ENCODE data around the gene GLYR1.

Gene GLYR1

GRCh38 chr16:4866586-4866985, 19.5 kb upstream of the GLYR1 start:
- Mint-ChIP-seq H3K9me3 (no peaks in the 10 kb centered on the region), H3K27ac (peak overlapping the region; percentile 36), H3K4me3 (no peak overlapping the region), H3K4me1 (peaks cover 29% of the 10 kb centered on the region), H3K36me3 (peaks cover 80% of the 10 kb centered on the region)
- ATAC-seq (no peak), DNase-seq (ENCODE audit: low spot score in 2 of 2) (no peak)

- DNase-seq (ENCODE audit: low spot score in 2 of 2) (no peak), ATAC-seq (no peak)
- H3K4me3 Mint-ChIP-seq, result no peak overlapping the region
- H3K4me1 Mint-ChIP-seq, result peaks cover 30% of the 10 kb centered on the region
- no peaks in the 10 kb centered on the region for H3K9me3 Mint-ChIP-seq
- H3K27ac Mint-ChIP-seq, result peak overlapping the region; percentile 40
- peaks cover 80% of the 10 kb centered on the region for H3K36me3 Mint-ChIP-seq
These were observed 18.3 kb upstream of the GLYR1 start for GRCh38 chr16:4865231-4865860.

- H3K9me3 Mint-ChIP-seq, result no peaks in the 10 kb centered on the region
- ATAC-seq, result no peak
- peaks cover 32% of the 10 kb centered on the region for H3K4me1 Mint-ChIP-seq
- H3K36me3 Mint-ChIP-seq, result peaks cover 80% of the 10 kb centered on the region
- no peak for DNase-seq (ENCODE audit: low spot score in 2 of 2)
- H3K27ac Mint-ChIP-seq, result peak overlapping the region; percentile 34
- H3K4me3 Mint-ChIP-seq, result no peak overlapping the region
These were observed 17.6 kb upstream of the GLYR1 start for GRCh38 chr16:4864728-4865127.

GRCh38 chr16:4862639-4863038, 15.6 kb upstream of the GLYR1 start:
- Mint-ChIP-seq H3K36me3 (peaks cover 82% of the 10 kb centered on the region), H3K4me1 (peaks cover 18% of the 10 kb centered on the region), H3K4me3 (no peak overlapping the region), H3K9me3 (no peaks in the 10 kb centered on the region), H3K27ac (no peak overlapping the region)
- DNase-seq (ENCODE audit: low spot score in 2 of 2), result no peak
- no peak for ATAC-seq

- Mint-ChIP-seq H3K36me3 (peaks cover 88% of the 10 kb centered on the region), H3K27ac (peak overlapping the region; percentile 70), H3K9me3 (no peaks in the 10 kb centered on the region), H3K4me3 (no peak overlapping the region), H3K4me1 (peaks cover 7% of the 10 kb centered on the region)
- DNase-seq (ENCODE audit: low spot score in 2 of 2) (no peak), ATAC-seq (no peak)
These were observed 13.7 kb upstream of the GLYR1 start for GRCh38 chr16:4860727-4861342.

- ATAC-seq, result no peak
- Mint-ChIP-seq H3K4me3 (no peak overlapping the region), H3K9me3 (no peaks in the 10 kb centered on the region), H3K27ac (peak overlapping the region; percentile 70), H3K4me1 (peaks cover 7% of the 10 kb centered on the region), H3K36me3 (peaks cover 97% of the 10 kb centered on the region)
- DNase-seq (ENCODE audit: low spot score in 2 of 2), result no peak
These were observed 12.8 kb upstream of the GLYR1 start for GRCh38 chr16:4859900-4860255.

- Mint-ChIP-seq H3K27ac (peak overlapping the region; percentile 32), H3K4me3 (no peak overlapping the region), H3K4me1 (peaks cover 7% of the 10 kb centered on the region), H3K36me3 (peaks cover 97% of the 10 kb centered on the region), H3K9me3 (no peaks in the 10 kb centered on the region)
- ATAC-seq (no peak), DNase-seq (ENCODE audit: low spot score in 2 of 2) (no peak)
These were observed 12.3 kb upstream of the GLYR1 start for GRCh38 chr16:4859190-4859899.

- ATAC-seq (no peak), DNase-seq (ENCODE audit: low spot score in 2 of 2) (no peak)
- peaks cover 83% of the 10 kb centered on the region for H3K36me3 Mint-ChIP-seq
- H3K27ac Mint-ChIP-seq, result no peak overlapping the region
- no peaks in the 10 kb centered on the region for H3K9me3 Mint-ChIP-seq
- H3K4me1 Mint-ChIP-seq, result peaks cover 24% of the 10 kb centered on the region
- no peak overlapping the region for H3K4me3 Mint-ChIP-seq
These were observed 8.7 kb upstream of the GLYR1 start for GRCh38 chr16:4855804-4856203.

- peaks cover 23% of the 10 kb centered on the region for H3K4me1 Mint-ChIP-seq
- no peak overlapping the region for H3K27ac Mint-ChIP-seq
- ATAC-seq (no peak), DNase-seq (ENCODE audit: low spot score in 2 of 2) (no peak)
- no peaks in the 10 kb centered on the region for H3K9me3 Mint-ChIP-seq
- H3K36me3 Mint-ChIP-seq, result peaks cover 79% of the 10 kb centered on the region
- no peak overlapping the region for H3K4me3 Mint-ChIP-seq
These were observed 8.3 kb upstream of the GLYR1 start for GRCh38 chr16:4855371-4855770.

GRCh38 chr16:4852221-4852872, 5.3 kb upstream of the GLYR1 start:
- H3K27ac Mint-ChIP-seq, result peak overlapping the region; percentile 34
- H3K36me3 Mint-ChIP-seq, result peaks cover 60% of the 10 kb centered on the region
- ATAC-seq, result no peak
- DNase-seq (ENCODE audit: low spot score in 2 of 2), result no peak
- no peaks in the 10 kb centered on the region for H3K9me3 Mint-ChIP-seq
- no peak overlapping the region for H3K4me3 Mint-ChIP-seq
- H3K4me1 Mint-ChIP-seq, result peaks cover 36% of the 10 kb centered on the region

- Mint-ChIP-seq H3K4me3 (no peak overlapping the region), H3K27ac (no peak overlapping the region), H3K9me3 (no peaks in the 10 kb centered on the region), H3K4me1 (peaks cover 48% of the 10 kb centered on the region), H3K36me3 (peaks cover 55% of the 10 kb centered on the region)
- DNase-seq (ENCODE audit: low spot score in 2 of 2) (no peak), ATAC-seq (no peak)
These were observed 3.1 kb upstream of the GLYR1 start for GRCh38 chr16:4850211-4850610.

GRCh38 chr16:4847774-4848587, 893 bp upstream of the GLYR1 start:
- DNase-seq (ENCODE audit: low spot score in 2 of 2), result no peak
- H3K4me3 Mint-ChIP-seq, result peak overlapping the region; percentile 80
- H3K4me1 Mint-ChIP-seq, result peaks cover 49% of the 10 kb centered on the region
- peak; percentile 35 for ATAC-seq
- H3K36me3 Mint-ChIP-seq, result peaks cover 55% of the 10 kb centered on the region
- no peaks in the 10 kb centered on the region for H3K9me3 Mint-ChIP-seq
- peak overlapping the region; percentile 93 for H3K27ac Mint-ChIP-seq

- DNase-seq (ENCODE audit: low spot score in 2 of 2) (peak in 1 of 2 donors; percentile 61), ATAC-seq (no peak)
- Mint-ChIP-seq H3K27ac (peak overlapping the region; percentile 93), H3K4me1 (peaks cover 39% of the 10 kb centered on the region), H3K9me3 (no peaks in the 10 kb centered on the region), H3K4me3 (peak overlapping the region; percentile 80), H3K36me3 (peaks cover 65% of the 10 kb centered on the region)
These were observed 586 bp downstream of the GLYR1 start for GRCh38 chr16:4846503-4846900.

- DNase-seq (ENCODE audit: low spot score in 2 of 2) (no peak), ATAC-seq (no peak)
- Mint-ChIP-seq H3K36me3 (peaks cover 100% of the 10 kb centered on the region), H3K4me3 (no peak overlapping the region), H3K4me1 (peaks cover 24% of the 10 kb centered on the region), H3K9me3 (no peaks in the 10 kb centered on the region), H3K27ac (peak overlapping the region; percentile 50)
These were observed 6.1 kb downstream of the GLYR1 start for GRCh38 chr16:4840984-4841383.

GRCh38 chr16:4839942-4840341, 7.1 kb downstream of the GLYR1 start:
- H3K4me1 Mint-ChIP-seq, result peaks cover 15% of the 10 kb centered on the region
- no peak for DNase-seq (ENCODE audit: low spot score in 2 of 2)
- no peak for ATAC-seq
- no peak overlapping the region for H3K4me3 Mint-ChIP-seq
- H3K9me3 Mint-ChIP-seq, result no peaks in the 10 kb centered on the region
- peaks cover 100% of the 10 kb centered on the region for H3K36me3 Mint-ChIP-seq
- H3K27ac Mint-ChIP-seq, result no peak overlapping the region

Data from stimulated activated effector memory CD8-positive, alpha-beta T cell treated with anti-CD3 and anti-CD28 coated beads, Interleukin-12 subunit alpha, Interleukin-12 subunit beta, amount 100 ng/mL, for 72 hours (primary cell).